WI38 (cell line): ENCODE results near the gene SOBP.

Experiments
- H3K4me3 ChIP-seq: 2 replicates; pipeline ENCODE4 v1.5.1; 2011; ENCODE audit warnings: low read depth, mild to moderate bottlenecking, control low read depth, low read length
- TF ChIP-seq, protein P1 (sequence below): IDR thresholded peaks from 2 replicates; pipeline ENCODE4 v1.5.1; 2012; ENCODE audit warnings: low read depth, mild to moderate bottlenecking, control low read depth, low read length

Gene SOBP

DNA sequence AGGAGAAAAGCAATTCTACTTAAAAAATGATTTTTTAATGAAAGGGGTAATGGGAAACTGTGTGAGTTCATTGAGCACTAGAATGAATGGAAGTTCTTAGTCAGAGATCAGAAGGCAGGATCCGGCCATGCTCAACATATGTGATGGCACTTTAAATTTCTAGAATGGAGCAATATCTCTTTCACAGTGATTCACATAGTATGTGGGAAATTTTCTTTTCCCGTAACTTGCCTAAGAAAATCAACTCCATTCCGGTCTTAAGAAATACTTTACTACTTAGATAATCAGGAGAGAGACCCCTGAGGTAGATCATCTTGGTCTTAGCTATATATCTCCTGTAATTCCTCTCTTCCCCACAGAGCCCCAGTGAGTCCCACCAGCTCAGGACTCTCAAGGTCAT is 202.4 kb downstream of the SOBP start:
- TF ChIP-seq, protein P1, sequence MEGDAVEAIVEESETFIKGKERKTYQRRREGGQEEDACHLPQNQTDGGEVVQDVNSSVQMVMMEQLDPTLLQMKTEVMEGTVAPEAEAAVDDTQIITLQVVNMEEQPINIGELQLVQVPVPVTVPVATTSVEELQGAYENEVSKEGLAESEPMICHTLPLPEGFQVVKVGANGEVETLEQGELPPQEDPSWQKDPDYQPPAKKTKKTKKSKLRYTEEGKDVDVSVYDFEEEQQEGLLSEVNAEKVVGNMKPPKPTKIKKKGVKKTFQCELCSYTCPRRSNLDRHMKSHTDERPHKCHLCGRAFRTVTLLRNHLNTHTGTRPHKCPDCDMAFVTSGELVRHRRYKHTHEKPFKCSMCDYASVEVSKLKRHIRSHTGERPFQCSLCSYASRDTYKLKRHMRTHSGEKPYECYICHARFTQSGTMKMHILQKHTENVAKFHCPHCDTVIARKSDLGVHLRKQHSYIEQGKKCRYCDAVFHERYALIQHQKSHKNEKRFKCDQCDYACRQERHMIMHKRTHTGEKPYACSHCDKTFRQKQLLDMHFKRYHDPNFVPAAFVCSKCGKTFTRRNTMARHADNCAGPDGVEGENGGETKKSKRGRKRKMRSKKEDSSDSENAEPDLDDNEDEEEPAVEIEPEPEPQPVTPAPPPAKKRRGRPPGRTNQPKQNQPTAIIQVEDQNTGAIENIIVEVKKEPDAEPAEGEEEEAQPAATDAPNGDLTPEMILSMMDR: no peak
- no peak overlapping the region for H3K4me3 ChIP-seq

DNA sequence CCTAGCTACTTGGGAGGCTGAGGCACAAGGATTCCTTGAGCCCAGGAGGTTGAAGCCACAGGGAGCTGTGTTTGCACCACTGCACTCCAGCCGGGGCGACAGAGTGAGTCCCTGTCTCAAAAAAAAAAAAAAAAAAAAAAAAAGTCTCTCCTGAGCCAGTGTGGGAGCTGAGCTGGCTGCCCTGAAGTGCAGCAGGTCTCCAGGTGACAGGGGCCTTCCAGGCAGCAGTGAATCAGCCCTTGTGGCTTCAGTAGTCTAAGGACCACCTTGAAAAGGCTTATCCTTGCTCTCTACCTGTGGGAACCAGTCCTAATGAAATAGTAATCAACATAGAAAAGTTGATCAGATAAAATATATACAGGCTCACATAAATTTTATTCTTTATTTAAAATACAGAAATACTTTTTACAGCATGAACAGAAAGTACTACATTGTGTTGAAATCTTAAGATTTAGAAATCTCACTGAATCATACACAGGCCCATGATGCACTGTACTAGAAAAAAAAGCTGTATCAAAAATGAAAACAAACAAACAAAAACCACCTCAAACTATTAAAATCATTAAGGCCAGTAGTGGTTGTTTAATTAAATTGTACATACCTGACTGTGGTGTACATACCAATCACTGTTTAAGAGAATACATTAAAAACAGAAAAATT is 205.3 kb downstream of the SOBP start:
- H3K4me3 ChIP-seq: no peak overlapping the region

DNA sequence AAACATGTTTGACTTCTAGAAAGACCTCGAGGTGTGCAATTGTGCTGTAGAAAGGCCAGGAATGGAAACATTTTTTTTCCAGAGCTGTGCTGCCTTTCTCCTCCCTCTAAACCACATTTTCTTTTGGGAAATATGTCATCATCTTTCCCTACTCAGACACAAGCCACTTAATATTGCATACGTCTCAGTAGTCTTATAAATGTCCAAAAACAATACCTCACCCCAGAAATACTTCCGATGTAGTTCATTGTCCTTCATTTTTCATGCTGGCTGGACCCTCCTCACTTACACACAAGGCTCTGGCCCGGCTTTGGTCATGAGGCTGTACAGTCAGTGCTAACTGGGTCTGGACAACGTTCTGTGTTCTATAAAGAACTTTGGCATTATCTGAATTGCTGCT is 207.8 kb downstream of the SOBP start:
- H3K4me3 ChIP-seq: no peak overlapping the region
- TF ChIP-seq, protein P1: no peak

More for the DNA sequence above, 205.3 kb downstream of the SOBP start:
- TF ChIP-seq, protein P1: no peak

DNA sequence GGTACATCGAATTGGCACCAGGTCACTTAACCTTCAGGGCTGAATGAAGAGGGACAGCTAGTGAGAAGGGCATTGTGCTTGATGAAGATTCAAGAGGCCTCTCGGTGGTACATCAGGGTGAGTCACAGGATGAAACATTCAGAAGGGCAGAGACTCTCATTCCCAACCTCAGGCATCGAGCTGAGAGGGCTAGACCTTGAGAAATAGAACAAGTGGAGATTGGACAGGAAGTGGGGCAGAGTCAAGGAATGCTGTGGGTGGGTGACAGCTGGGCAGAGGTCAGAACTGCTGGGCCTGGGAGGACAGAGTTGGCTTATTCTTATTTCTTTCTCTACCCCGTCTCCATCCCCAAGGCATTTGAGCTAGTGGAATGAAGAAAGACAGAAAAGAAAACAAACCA is 208.2 kb downstream of the SOBP start:
- TF ChIP-seq, protein P1: no peak

DNA sequence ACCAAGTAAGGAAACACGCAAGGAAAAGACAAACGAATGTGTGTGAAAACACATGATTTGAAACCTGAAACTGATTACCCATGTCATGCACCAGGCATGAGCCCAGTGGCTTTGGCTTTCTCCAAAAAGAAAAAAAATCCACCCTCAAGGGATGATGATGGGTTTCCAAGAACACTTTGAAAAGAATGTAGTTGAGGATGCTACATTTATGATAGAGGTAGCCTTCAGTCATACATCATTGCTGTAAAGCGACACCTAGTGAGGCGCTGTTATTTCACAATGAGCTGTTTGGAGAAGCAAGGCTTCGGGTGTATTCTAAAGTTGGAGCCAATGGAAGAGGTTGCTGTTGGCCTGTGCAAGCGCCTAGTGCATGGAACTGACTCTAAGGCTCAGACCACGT is 209.3 kb downstream of the SOBP start:
- TF ChIP-seq, protein P1: no peak
- H3K4me3 ChIP-seq: no peak overlapping the region

More for the DNA sequence above, 208.2 kb downstream of the SOBP start:
- no peak overlapping the region for H3K4me3 ChIP-seq

DNA sequence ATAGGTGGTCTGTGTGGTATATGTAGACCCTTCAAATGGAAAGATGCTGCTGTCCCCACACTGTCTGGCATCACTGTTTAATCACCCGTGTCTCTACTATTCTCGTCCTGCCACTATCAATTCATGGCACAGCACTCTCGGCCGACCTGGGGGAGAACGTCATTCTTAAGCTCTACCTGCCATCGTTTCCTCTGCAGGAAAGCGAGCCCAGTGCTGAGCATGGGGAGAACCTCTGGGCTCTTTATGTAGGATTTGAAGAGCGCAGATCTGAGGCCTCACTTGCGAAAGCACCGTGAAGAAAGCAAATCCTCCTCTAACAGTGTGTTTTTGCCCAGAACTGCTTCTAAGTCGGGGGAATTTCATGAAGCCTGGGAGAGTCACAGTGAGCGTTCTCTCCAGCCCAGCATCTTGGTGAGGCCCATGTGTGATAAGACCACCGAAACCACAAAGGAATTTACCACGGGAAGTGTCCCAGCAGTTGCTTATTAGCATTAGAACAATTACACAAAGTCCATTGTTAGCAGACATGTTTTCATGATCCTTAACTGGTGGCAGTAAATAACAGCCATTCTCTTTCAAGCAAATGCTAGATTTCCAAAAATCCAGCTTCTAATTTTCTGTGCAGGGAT is 209.9 kb downstream of the SOBP start:
- TF ChIP-seq, protein P1: no peak
- H3K4me3 ChIP-seq: no peak overlapping the region

DNA sequence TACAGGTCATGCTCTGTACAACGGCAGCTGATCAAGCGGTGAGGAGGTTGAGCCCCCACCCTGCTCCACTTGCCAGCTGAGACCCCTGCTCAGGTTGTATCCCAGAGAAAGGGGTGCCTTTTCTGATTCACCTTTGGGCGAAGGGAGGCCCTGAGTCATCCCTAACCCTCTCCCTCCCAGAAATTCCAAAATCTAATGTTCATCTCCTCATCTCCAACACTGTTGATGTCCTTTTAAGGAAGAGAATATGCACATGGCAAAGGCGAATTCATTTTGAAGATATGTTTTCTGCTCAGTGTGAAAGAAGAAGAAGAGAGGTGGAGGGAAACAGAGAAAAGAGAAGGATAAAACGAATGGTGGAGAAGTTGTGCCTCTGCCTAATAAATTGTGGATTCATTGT is 213.7 kb downstream of the SOBP start:
- TF ChIP-seq, protein P1: no peak
- H3K4me3 ChIP-seq: no peak overlapping the region
